A549 (cell line): ENCODE measurements around the gene ENPP3. TPM values are rescaled to one million over a fixed set of nuclear protein-coding genes. Genes with fewer than 3 reads are reported as not detected.

Experiments used
- ATAC-seq, 2 experiments: fragments of 200-7000 bp in 1 of 2; fragments of >200 bp in 1 of 2; cut with Nextera tagmentation in 1 of 2; cut with Tn5 transposase in 1 of 2; 3 replicates each; pipeline versions ENCODE4 v1.8.0 to v1.9.1; 2018 to 2020; ENCODE audit warnings: mild to moderate bottlenecking in 1 of 2, moderate library complexity in 1 of 2
- CTCF ChIA-PET: fragments of 300-600 bp; sonication (Branson Sonifier 250); formaldehyde crosslinking; extraction: SDS; loops from one replicate; lab custom pipeline; 2021; ENCODE audit warnings: antibody characterized with exemption, inconsistent platforms; lab: Yijun Ruan, JAX
- POLR2A ChIA-PET: fragments of 350-600 bp; formaldehyde crosslinking; extraction: SDS; loops from one replicate; lab custom pipeline; 2021; ENCODE audit warnings: antibody characterized with exemption, inconsistent platforms; lab: Yijun Ruan, JAX
- DNase-seq, 2 experiments: peaks; one replicate each; pipeline versions ENCODE4 v3.0.0 to v3.0.0-alpha.2; 2011 to 2016; ENCODE audit warnings: low read depth in 1 of 2, low spot score in 1 of 2
- FAIRE-seq: peaks from 2 replicates; lab custom pipeline; 2011; peaks lifted over from hg19 to GRCh38; lab: Jason Lieb, UNC
- H3K27ac ChIP-seq, 2 experiments: fragments of >200 bp; sonication (Bioruptor Twin); formaldehyde crosslinking; 3 replicates each; pipeline ENCODE4 v1.5.1; 2016 to 2017
- H3K4me1 ChIP-seq: fragments of >200 bp; sonication (Bioruptor Twin); formaldehyde crosslinking; 3 replicates; pipeline ENCODE4 v1.6.1; 2016
- H3K4me2 ChIP-seq: fragments of >200 bp; sonication (Bioruptor Twin); formaldehyde crosslinking; 3 replicates; pipeline ENCODE4 v1.6.1; 2016
- H3K4me3 ChIP-seq: fragments of >200 bp; sonication (Bioruptor Twin); formaldehyde crosslinking; 3 replicates; pipeline ENCODE4 v1.5.1; 2016
- H3K9me3 ChIP-seq: fragments of >200 bp; sonication (Bioruptor Twin); formaldehyde crosslinking; 3 replicates; pipeline ENCODE4 v1.6.1; 2016
- ATOH8 ChIP-seq: fragments of 250-450 bp; sonication (Bioruptor Pico); IDR thresholded peaks from 2 replicates; pipeline ENCODE4 v1.5.0; 2020; ENCODE audit warnings: low read depth, mild to moderate bottlenecking, moderate library complexity
- BHLHE40 ChIP-seq: IDR thresholded peaks from 2 replicates; pipeline ENCODE4 v1.6.1; 2012; ENCODE audit warnings: low read depth, low read length, inconsistent platforms
- CEBPB ChIP-seq, 2 experiments: fragments of >200 bp in 1 of 2; sonication (Bioruptor Twin) in 1 of 2; formaldehyde crosslinking in 1 of 2; IDR thresholded peaks; 2 replicates each; pipeline ENCODE4 v1.6.1; 2012 to 2016
- CHD2 ChIP-seq: fragments of 150-350 bp; IDR thresholded peaks from 2 replicates; pipeline ENCODE4 v1.6.1; 2014; ENCODE audit warnings: low read length; ENCODE audit not compliant: partially characterized antibody
- CHD4 ChIP-seq: fragments of 200-600 bp; sonication (generic); IDR thresholded peaks from 2 replicates; pipeline ENCODE4 v1.6.1; 2016; ENCODE audit warnings: antibody characterized with exemption, mild to moderate bottlenecking, borderline replicate concordance
- CTCF ChIP-seq: fragments of >200 bp; sonication (Bioruptor Twin); formaldehyde crosslinking; IDR thresholded peaks from 3 replicates; pipeline ENCODE4 v1.5.1; 2016
- E2F6 ChIP-seq: IDR thresholded peaks from 2 replicates; pipeline ENCODE4 v1.6.1; 2012; ENCODE audit warnings: low read depth, borderline replicate concordance
- EHMT2 ChIP-seq: fragments of 200-600 bp; sonication (generic); IDR thresholded peaks from 2 replicates; pipeline ENCODE4 v1.6.1; 2016; ENCODE audit warnings: antibody characterized with exemption, low read depth, mild to moderate bottlenecking, moderate library complexity
- FOSL2 ChIP-seq, 2 experiments: fragments of 450-650 bp in 1 of 2; fragments of >200 bp in 1 of 2; sonication (Bioruptor Twin) in 1 of 2; formaldehyde crosslinking; IDR thresholded peaks; 2 replicates each; pipeline versions ENCODE4 v1.5.0 to v1.6.1; 2016 to 2020; ENCODE audit warnings: mild to moderate bottlenecking in 1 of 2, moderate library complexity in 1 of 2
- HEYL ChIP-seq: fragments of 250-450 bp; sonication (Bioruptor Pico); IDR thresholded peaks from 2 replicates; pipeline ENCODE4 v1.8.0; 2021; ENCODE audit warnings: mild to moderate bottlenecking, moderate library complexity
- HOXA7 ChIP-seq: fragments of 250-450 bp; sonication (Bioruptor Pico); IDR thresholded peaks from 2 replicates; pipeline ENCODE4 v1.5.0; 2020; ENCODE audit warnings: mild to moderate bottlenecking, moderate library complexity
- HOXB13 ChIP-seq: fragments of 250-450 bp; sonication (Bioruptor Pico); IDR thresholded peaks from 2 replicates; pipeline ENCODE4 v1.5.0; 2020; ENCODE audit warnings: low read depth, mild to moderate bottlenecking, moderate library complexity
- HOXB5 ChIP-seq: fragments of 250-450 bp; sonication (Bioruptor Pico); IDR thresholded peaks from 2 replicates; pipeline ENCODE4 v1.5.0; 2020; ENCODE audit warnings: mild to moderate bottlenecking, moderate library complexity
- JUN ChIP-seq, 2 experiments: fragments of >200 bp; sonication (Bioruptor Twin); formaldehyde crosslinking; IDR thresholded peaks; 2 replicates in 1 of 2; 3 replicates in 1 of 2; pipeline ENCODE4 v1.6.1; 2016 to 2017
- JUNB ChIP-seq: fragments of >200 bp; sonication (Bioruptor Twin); formaldehyde crosslinking; IDR thresholded peaks from 2 replicates; pipeline ENCODE4 v1.6.1; 2016
- KDM5A ChIP-seq: fragments of 200-600 bp; sonication (generic); IDR thresholded peaks from 2 replicates; pipeline ENCODE4 v1.6.1; 2016; ENCODE audit warnings: antibody characterized with exemption, mild to moderate bottlenecking
- NPAS2 ChIP-seq: fragments of 250-450 bp; sonication (Bioruptor Pico); IDR thresholded peaks from 2 replicates; pipeline ENCODE4 v1.8.0; 2022; ENCODE audit warnings: mild to moderate bottlenecking, moderate library complexity, borderline replicate concordance
- PBX3 ChIP-seq: IDR thresholded peaks from 2 replicates; pipeline ENCODE4 v1.6.1; 2012
- POLR2AphosphoS2 ChIP-seq: conservative IDR thresholded peaks from 2 replicates; pipeline ENCODE4 v1.6.1; 2012; ENCODE audit warnings: low read length, improper control_type of control experiment, inconsistent platforms
- RARB ChIP-seq: fragments of 250-450 bp; sonication (Bioruptor Pico); IDR thresholded peaks from 2 replicates; pipeline ENCODE4 v1.8.0; 2021; ENCODE audit warnings: mild to moderate bottlenecking, moderate library complexity
- REST ChIP-seq: fragments of 200-600 bp; sonication (generic); IDR thresholded peaks from 2 replicates; pipeline ENCODE4 v1.6.1; 2016; ENCODE audit warnings: antibody characterized with exemption, mild to moderate bottlenecking, moderate library complexity
- RFX5 ChIP-seq: fragments of 450-650 bp; IDR thresholded peaks from 2 replicates; pipeline ENCODE4 v1.7.1; 2014; ENCODE audit warnings: antibody characterized with exemption, mild to moderate bottlenecking, moderate library complexity
- TP53 ChIP-seq: fragments of 250-450 bp; sonication (Bioruptor Pico); IDR thresholded peaks from 2 replicates; pipeline ENCODE4 v1.5.0; 2021; ENCODE audit warnings: mild to moderate bottlenecking, moderate library complexity
- ZSCAN20 ChIP-seq: fragments of 250-450 bp; sonication (Bioruptor Pico); IDR thresholded peaks from 2 replicates; pipeline ENCODE4 v1.8.0; 2022; ENCODE audit warnings: mild to moderate bottlenecking, moderate library complexity
- WGBS: methylation state at CpG from one replicate; pipeline ENCODE4 v1.1.6; 2017; ENCODE audit errors: missing lambda C conversion rate; 5-methylcytosine and 5-hydroxymethylcytosine counted together
- polyA plus RNA-seq, 4 experiments: library from polyadenylated mRNA; depleted of rRNA in 3 of 4; stranded (reverse); fragments of >200 nt; fragmentation: RNase III in 1 of 4; extraction: RNeasy Plus Mini Kit Qiagen cat#74134 plus additional on column Dnase treatment in 1 of 4; gene quantifications; 2 replicates in 3 of 4; 3 replicates in 1 of 4; pipeline ENCODE4 v1.2.3, GENCODE V29; 2011 to 2017

Gene ENPP3
- polyA plus RNA-seq, 2 of the 4 experiments (the other 2 are of a cell fraction), result not detected

GRCh38 chr6:131656667-131657066 is 19.6 kb downstream of the ENPP3 start:
- CTCF ChIA-PET, result interaction anchor here (0.6 kb wide), 1 partner anchor 640 kb away, joined by 3 read pairs; no protein-coding TSS in a partner anchor

GRCh38 chr6:131657222-131657621 is 20.1 kb downstream of the ENPP3 start:
- Histone ChIP-seq H3K9me3 (no peaks in the 10 kb centered on the region), H3K4me3 (no peak overlapping the region), H3K4me1 (peaks cover 3% of the 10 kb centered on the region; the same call in 1 of the 3 replicates), H3K27ac (no peak overlapping the region), H3K4me2 (no peak overlapping the region)
- WGBS, result 48% methylated on average over 2 of the region's 2 CpGs
- CTCF ChIA-PET, result interaction anchor here (0.6 kb wide), 1 partner anchor 640 kb away, joined by 3 read pairs; no protein-coding TSS in a partner anchor
- TF ChIP-seq JUNB (no peak), ZSCAN20 (no peak), KDM5A (no peak), RARB (CRISPR knock-in tag) (no peak), RFX5 (no peak), FOSL2 (IDR thresholded peaks at IDR 0.05) (no peak), FOSL2 (CRISPR knock-in tag; IDR thresholded peaks at IDR 0.05) (no peak), JUN (IDR thresholded peaks at IDR 0.05) (no peak), EHMT2 (no peak), REST (no peak)
- FAIRE-seq (no peak), ATAC-seq (no peak), DNase-seq (no peak)
- POLR2A ChIA-PET, result no interaction called here

More at GRCh38 chr6:131656667-131657066, 19.6 kb downstream of the ENPP3 start:
- Histone ChIP-seq H3K4me1 (peaks cover 3% of the 10 kb centered on the region; the same call in 1 of the 3 replicates), H3K4me3 (no peak overlapping the region), H3K27ac (no peak overlapping the region), H3K9me3 (no peaks in the 10 kb centered on the region), H3K4me2 (no peak overlapping the region)
- DNase-seq, result no peak
- TF ChIP-seq PBX3, result no peak
- TF ChIP-seq JUN (IDR thresholded peaks at IDR 0.05), result no peak
- no peak for TF ChIP-seq CEBPB (IDR thresholded peaks at IDR 0.05)
- TF ChIP-seq ATOH8 (CRISPR knock-in tag), result no peak
- TF ChIP-seq HOXB5 (CRISPR knock-in tag), result no peak
- no peak for TF ChIP-seq ZSCAN20
- TF ChIP-seq HOXA7 (CRISPR knock-in tag), result no peak
- TF ChIP-seq CHD2, result no peak
- TF ChIP-seq NPAS2 (CRISPR knock-in tag), result no peak
- no peak for TF ChIP-seq POLR2AphosphoS2
- no peak for TF ChIP-seq TP53
- no peak for TF ChIP-seq E2F6
- TF ChIP-seq CTCF, result no peak
- TF ChIP-seq HEYL (CRISPR knock-in tag), result no peak
- no peak for TF ChIP-seq BHLHE40
- TF ChIP-seq HOXB13 (CRISPR knock-in tag), result no peak
- TF ChIP-seq KDM5A, result no peak
- no peak for TF ChIP-seq CHD4
- POLR2A ChIA-PET, result no interaction called here
- no peak for ATAC-seq
- 89% methylated on average over 2 of the region's 3 CpGs for WGBS
- no peak for FAIRE-seq
